A549 (cell line): ENCODE data around the gene TACC2.

Experiments
- CEBPB ChIP-seq, 2 experiments: fragments of >200 bp in 1 of 2; sonication (Bioruptor Twin) in 1 of 2; formaldehyde crosslinking in 1 of 2; IDR thresholded peaks; 2 replicates each; pipeline ENCODE4 v1.6.1; 2012 to 2016
- EP300 ChIP-seq, 2 experiments: fragments of >200 bp; sonication (Bioruptor Twin); formaldehyde crosslinking; IDR thresholded peaks; 2 replicates in 1 of 2; 3 replicates in 1 of 2; pipeline ENCODE4 v1.6.1; 2016 to 2017
- MYC ChIP-seq: IDR thresholded peaks from 2 replicates; pipeline ENCODE4 v1.6.1; 2012; ENCODE audit warnings: mild to moderate bottlenecking, inconsistent platforms, low read length, improper control_type of control experiment, borderline replicate concordance
- POLR2A ChIP-seq: IDR thresholded peaks from 2 replicates; pipeline ENCODE4 v1.6.1; 2012; ENCODE audit warnings: mild to moderate bottlenecking, low read length
- TF ChIP-seq, protein P1 (sequence below): fragments of >200 bp; sonication (Bioruptor Twin); formaldehyde crosslinking; IDR thresholded peaks from 3 replicates; pipeline ENCODE4 v1.5.1; 2016

DNA sequence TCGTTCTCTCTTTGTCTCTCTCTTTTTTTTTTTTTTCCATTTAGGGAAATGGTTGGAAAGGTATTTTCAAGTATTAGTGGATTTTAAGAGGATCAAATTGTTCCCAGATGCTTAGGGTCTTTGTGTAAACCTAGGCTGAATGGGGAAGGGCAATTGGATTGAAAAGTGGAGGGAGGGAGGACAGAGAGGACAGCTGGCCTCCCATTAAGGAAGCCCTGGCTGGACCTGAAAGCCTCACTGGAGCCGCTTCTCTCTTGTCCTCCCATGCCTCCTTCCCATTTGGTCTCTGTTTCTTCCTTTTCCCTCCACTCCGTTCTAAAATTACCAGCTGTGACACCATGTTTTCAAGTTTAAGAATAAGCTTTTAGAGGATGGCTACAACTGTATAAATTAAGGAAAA lies 104.1 kb downstream of the TACC2 start:
- TF ChIP-seq, protein P1, sequence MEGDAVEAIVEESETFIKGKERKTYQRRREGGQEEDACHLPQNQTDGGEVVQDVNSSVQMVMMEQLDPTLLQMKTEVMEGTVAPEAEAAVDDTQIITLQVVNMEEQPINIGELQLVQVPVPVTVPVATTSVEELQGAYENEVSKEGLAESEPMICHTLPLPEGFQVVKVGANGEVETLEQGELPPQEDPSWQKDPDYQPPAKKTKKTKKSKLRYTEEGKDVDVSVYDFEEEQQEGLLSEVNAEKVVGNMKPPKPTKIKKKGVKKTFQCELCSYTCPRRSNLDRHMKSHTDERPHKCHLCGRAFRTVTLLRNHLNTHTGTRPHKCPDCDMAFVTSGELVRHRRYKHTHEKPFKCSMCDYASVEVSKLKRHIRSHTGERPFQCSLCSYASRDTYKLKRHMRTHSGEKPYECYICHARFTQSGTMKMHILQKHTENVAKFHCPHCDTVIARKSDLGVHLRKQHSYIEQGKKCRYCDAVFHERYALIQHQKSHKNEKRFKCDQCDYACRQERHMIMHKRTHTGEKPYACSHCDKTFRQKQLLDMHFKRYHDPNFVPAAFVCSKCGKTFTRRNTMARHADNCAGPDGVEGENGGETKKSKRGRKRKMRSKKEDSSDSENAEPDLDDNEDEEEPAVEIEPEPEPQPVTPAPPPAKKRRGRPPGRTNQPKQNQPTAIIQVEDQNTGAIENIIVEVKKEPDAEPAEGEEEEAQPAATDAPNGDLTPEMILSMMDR = no peak
- TF ChIP-seq MYC (no peak), EP300 (IDR thresholded peaks at IDR 0.05) (no peak), POLR2A (no peak), CEBPB (IDR thresholded peaks at IDR 0.05) (no peak)
